Common myeloid progenitor, CD34-positive (primary cell): ENCODE measurements around the gene USP25.

Source experiments
- CTCF ChIA-PET: fragments of 350-600 bp; sonication (Branson Sonifier 250); formaldehyde crosslinking; loops from one replicate; lab custom pipeline; 2021; ENCODE audit warnings: antibody characterized with exemption; lab: Charles Lee
- POLR2A ChIA-PET: fragments of 350-600 bp; sonication (Branson Sonifier 250); formaldehyde crosslinking; loops from one replicate; lab custom pipeline; 2021; ENCODE audit warnings: antibody characterized with exemption; lab: Charles Lee
- DNase-seq, 3 donors: peaks; one replicate each; pipeline versions ENCODE4 v3.0.0 to v3.0.0-alpha.2; 2013
- H3K27ac ChIP-seq, 2 experiments: 1 replicate in 1 of 2; 2 replicates in 1 of 2; pipeline ENCODE4 v1.7.0; 2013; ENCODE audit warnings: inconsistent platforms in 2 of 2, low read length in 2 of 2, mild to moderate bottlenecking in 2 of 2, low read depth in 1 of 2, moderate library complexity in 1 of 2; ENCODE audit not compliant: severe bottlenecking in 2 of 2, insufficient read depth in 1 of 2, poor library complexity in 1 of 2
- H3K27me3 ChIP-seq, 5 experiments: replicated peaks in 2 of 5; 1 replicate in 3 of 5; 2 replicates in 2 of 5; pipeline versions ENCODE4 v1.6.1 to v1.7.0; 2013; ENCODE audit warnings: low read length in 4 of 5, mild to moderate bottlenecking in 2 of 5, moderate library complexity in 2 of 5, inconsistent platforms in 1 of 5; ENCODE audit not compliant: insufficient read depth in 5 of 5, control insufficient read depth in 4 of 5
- H3K36me3 ChIP-seq, 4 experiments: 1 replicate in 2 of 4; 2 replicates in 2 of 4; pipeline versions ENCODE4 v1.6.1 to v1.7.0; 2013; ENCODE audit warnings: low read length in 3 of 4, control low read depth in 1 of 4, mild to moderate bottlenecking in 1 of 4; ENCODE audit not compliant: control insufficient read depth in 4 of 4, insufficient read depth in 4 of 4
- H3K4me1 ChIP-seq, 4 experiments: 1 replicate in 3 of 4; 2 replicates in 1 of 4; pipeline versions ENCODE4 v1.6.1 to v1.7.1; 2013; ENCODE audit warnings: low read length in 3 of 4, mild to moderate bottlenecking in 3 of 4, control low read depth in 1 of 4, inconsistent platforms in 1 of 4, moderate library complexity in 1 of 4; ENCODE audit not compliant: control insufficient read depth in 4 of 4, insufficient read depth in 4 of 4; ENCODE audit errors: control extremely low read depth in 1 of 4
- H3K4me3 ChIP-seq, 7 experiments: 1 replicate in 4 of 7; 2 replicates in 3 of 7; pipeline versions ENCODE4 v1.5.1 to v1.7.0; 2013; ENCODE audit warnings: mild to moderate bottlenecking in 7 of 7, low read length in 6 of 7, moderate library complexity in 6 of 7, inconsistent platforms in 2 of 7, low read depth in 2 of 7, control low read depth in 1 of 7; ENCODE audit not compliant: insufficient read depth in 4 of 7, control insufficient read depth in 1 of 7; ENCODE audit errors: extremely low read depth in 1 of 7
- H3K9me3 ChIP-seq, 5 experiments: 1 replicate in 4 of 5; 2 replicates in 1 of 5; pipeline versions ENCODE4 v1.6.1 to v1.7.1; 2013; ENCODE audit warnings: low read length in 4 of 5, mild to moderate bottlenecking in 2 of 5, inconsistent platforms in 1 of 5, low read depth in 1 of 5, moderate library complexity in 1 of 5; ENCODE audit not compliant: control insufficient read depth in 4 of 5, insufficient read depth in 2 of 5; ENCODE audit errors: control extremely low read depth in 1 of 5
- WGBS: methylation state at CpG from one replicate; pipeline ENCODE4 v1.1.5; 2013; ENCODE audit not compliant: insufficient coverage; 5-methylcytosine and 5-hydroxymethylcytosine counted together

Gene USP25

GRCh38 chr21:15766952-15767603, 37.3 kb downstream of the USP25 start:
- ChIA-PET POLR2A (interaction anchor here (0.6 kb wide), 1 partner anchor 926 kb away, joined by 3 read pairs; no protein-coding TSS in a partner anchor), CTCF (no interaction called here)
- DNase-seq, result no peak
- Histone ChIP-seq H3K4me3 (no peak overlapping the region), H3K27me3 (no peaks in the 10 kb centered on the region), H3K27ac (no peak overlapping the region), H3K36me3 (peaks cover 6 to 35% (median 15%) of the 10 kb centered on the region in 4 experiments), H3K9me3 (peaks cover 0 to 7% (median 2%) of the 10 kb centered on the region in 5 experiments), H3K4me1 (no peaks in the 10 kb centered on the region)
- WGBS, result no CpG with 5 or more reads among the region's 1 CpG

DNA sequence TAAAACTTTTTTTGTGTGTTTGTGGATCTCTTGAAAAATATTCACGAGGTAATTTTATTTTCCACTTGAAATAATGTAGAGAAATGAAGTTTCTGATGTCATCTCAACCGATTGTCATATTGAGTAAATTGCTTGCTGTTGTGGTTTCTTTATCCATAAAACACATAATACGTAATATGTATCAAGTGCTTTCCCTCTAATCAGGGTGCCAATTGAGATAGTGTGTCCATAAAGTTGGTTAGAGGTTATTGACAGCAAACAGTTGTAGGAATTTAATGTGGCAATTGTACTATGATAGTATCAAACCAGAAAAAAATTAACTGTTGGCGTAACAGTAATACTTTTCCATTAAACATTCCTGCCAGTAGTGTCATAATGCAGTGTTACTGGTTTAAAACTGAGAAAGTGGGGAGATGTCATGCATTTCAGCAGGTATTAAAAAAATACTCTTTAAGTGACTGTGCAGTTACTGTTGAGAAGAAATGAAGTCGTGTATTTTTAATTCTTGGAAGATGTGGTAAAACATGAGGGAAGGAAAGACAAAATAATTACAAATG, 38.3 kb downstream of the USP25 start:
- H3K9me3 ChIP-seq, result peaks cover 0 to 3% (median 0%) of the 10 kb centered on the region in 5 experiments
- H3K4me1 ChIP-seq, result no peaks in the 10 kb centered on the region
- no peak overlapping the region for H3K4me3 ChIP-seq
- no peak for DNase-seq
- no CpG with 5 or more reads among the region's 5 CpGs for WGBS
- ChIA-PET POLR2A (no interaction called here), CTCF (no interaction called here)
- peaks cover 5 to 31% (median 12%) of the 10 kb centered on the region in 4 experiments for H3K36me3 ChIP-seq
- H3K27me3 ChIP-seq, result no peaks in the 10 kb centered on the region
- no peak overlapping the region for H3K27ac ChIP-seq

DNA sequence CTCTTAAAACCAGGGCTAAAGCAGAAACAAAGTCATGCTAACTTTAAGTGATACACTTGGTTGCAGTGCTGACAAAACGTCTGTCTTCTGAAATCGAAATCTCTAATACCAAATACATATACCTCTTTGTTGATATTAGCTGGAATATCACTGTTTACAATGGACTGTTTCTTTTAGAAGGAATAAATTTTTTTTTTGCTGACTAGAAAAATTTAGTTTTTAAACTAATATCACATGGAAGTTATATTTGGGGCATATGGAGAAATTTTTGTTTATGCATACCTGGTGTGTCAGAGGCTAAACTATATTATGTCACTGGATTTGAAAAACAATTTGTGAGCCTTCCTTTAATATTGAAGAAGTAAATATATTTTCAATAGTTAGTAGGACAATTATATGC, 39.1 kb downstream of the USP25 start:
- no CpG with 5 or more reads among the region's 2 CpGs for WGBS
- Histone ChIP-seq H3K27me3 (no peaks in the 10 kb centered on the region), H3K4me1 (no peaks in the 10 kb centered on the region), H3K9me3 (peaks cover 0 to 3% (median 0%) of the 10 kb centered on the region in 5 experiments), H3K4me3 (no peak overlapping the region), H3K27ac (no peak overlapping the region), H3K36me3 (peaks cover 7 to 29% (median 13%) of the 10 kb centered on the region in 4 experiments)
- CTCF ChIA-PET, result no interaction called here
- POLR2A ChIA-PET, result no interaction called here
- DNase-seq, result no peak

- ChIA-PET CTCF (no interaction called here), POLR2A (no interaction called here)
- DNase-seq, result no peak
- Histone ChIP-seq H3K27me3 (no peaks in the 10 kb centered on the region), H3K9me3 (peaks cover 0 to 3% (median 0%) of the 10 kb centered on the region in 5 experiments), H3K36me3 (peaks cover 8 to 27% (median 12%) of the 10 kb centered on the region in 4 experiments), H3K4me3 (no peak overlapping the region), H3K4me1 (no peaks in the 10 kb centered on the region), H3K27ac (no peak overlapping the region)
- WGBS, result 98% methylated on average over 6 of the region's 6 CpGs
Measured at GRCh38 chr21:15771311-15771710, 41.5 kb downstream of the USP25 start.

GRCh38 chr21:15772654-15773053, 42.9 kb downstream of the USP25 start:
- peaks cover 0 to 3% (median 0%) of the 10 kb centered on the region in 5 experiments for H3K9me3 ChIP-seq
- peaks cover 8 to 22% (median 10%) of the 10 kb centered on the region in 4 experiments for H3K36me3 ChIP-seq
- ChIA-PET POLR2A (interaction anchor here (0.5 kb wide), 1 partner anchor 28 kb away, joined by 3 read pairs; no protein-coding TSS in a partner anchor), CTCF (no interaction called here)
- no peak overlapping the region for H3K27ac ChIP-seq
- H3K4me3 ChIP-seq, result no peak overlapping the region
- H3K27me3 ChIP-seq, result no peaks in the 10 kb centered on the region
- WGBS, result no CpG with 5 or more reads among the region's 3 CpGs
- peaks cover 0 to 3% (median 0%) of the 10 kb centered on the region in 4 experiments for H3K4me1 ChIP-seq
- no peak for DNase-seq

- ChIA-PET CTCF (no interaction called here), POLR2A (no interaction called here)
- Histone ChIP-seq H3K27me3 (no peaks in the 10 kb centered on the region), H3K27ac (no peak overlapping the region), H3K4me3 (no peak overlapping the region), H3K36me3 (peaks cover 6 to 13% (median 9%) of the 10 kb centered on the region in 4 experiments), H3K9me3 (peaks cover 0 to 3% (median 0%) of the 10 kb centered on the region in 5 experiments), H3K4me1 (peaks cover 0 to 3% (median 0%) of the 10 kb centered on the region in 4 experiments)
- DNase-seq, result no peak
- no CpG with 5 or more reads among the region's 3 CpGs for WGBS
Measured at GRCh38 chr21:15774590-15774989, 44.8 kb downstream of the USP25 start.

- POLR2A ChIA-PET, result no interaction called here
Measured at GRCh38 chr21:15775291-15775690, 45.5 kb downstream of the USP25 start.

More at GRCh38 chr21:15775291-15775690, 45.5 kb downstream of the USP25 start:
- CTCF ChIA-PET, result interaction anchor here (2.7 kb wide), 1 partner anchor 12 kb away, joined by 7 read pairs; no protein-coding TSS in a partner anchor
- Histone ChIP-seq H3K27ac (no peak overlapping the region), H3K4me3 (no peak overlapping the region), H3K4me1 (peaks cover 0 to 3% (median 0%) of the 10 kb centered on the region in 4 experiments), H3K27me3 (no peaks in the 10 kb centered on the region), H3K9me3 (peaks cover 0 to 3% (median 0%) of the 10 kb centered on the region in 5 experiments), H3K36me3 (peaks cover 6 to 13% (median 9%) of the 10 kb centered on the region in 4 experiments)
- DNase-seq, result no peak
- 100% methylated on average over 4 of the region's 4 CpGs for WGBS
